Gastroesophageal sphincter (tissue), 3 donors: ENCODE measurements around the gene FAM168B.

Experiments used
- CTCF ChIP-seq, 4 experiments: fragments of 200-600 bp in 2 of 4; fragments of 450-650 bp in 2 of 4; sonication (generic) in 1 of 4; IDR thresholded peaks; one replicate each; pipeline ENCODE4 v1.5.1; 2017 to 2019; ENCODE audit warnings: antibody characterized with exemption in 4 of 4, mild to moderate bottlenecking in 2 of 4, moderate library complexity in 2 of 4
- EP300 ChIP-seq: sonication (generic); formaldehyde crosslinking; IDR thresholded peaks from one replicate; pipeline ENCODE4 v1.6.1; 2017; ENCODE audit warnings: antibody characterized with exemption, mild to moderate bottlenecking
- POLR2A ChIP-seq, 2 donors: fragments of 450-650 bp; IDR thresholded peaks; one replicate each; pipeline ENCODE4 v1.6.1; 2017; ENCODE audit warnings: antibody characterized with exemption in 2 of 2, mild to moderate bottlenecking in 2 of 2, moderate library complexity in 1 of 2
- POLR2AphosphoS5 ChIP-seq: sonication (generic); formaldehyde crosslinking; IDR thresholded peaks from one replicate; pipeline ENCODE4 v1.6.1; 2017; ENCODE audit warnings: antibody characterized with exemption

DNA sequence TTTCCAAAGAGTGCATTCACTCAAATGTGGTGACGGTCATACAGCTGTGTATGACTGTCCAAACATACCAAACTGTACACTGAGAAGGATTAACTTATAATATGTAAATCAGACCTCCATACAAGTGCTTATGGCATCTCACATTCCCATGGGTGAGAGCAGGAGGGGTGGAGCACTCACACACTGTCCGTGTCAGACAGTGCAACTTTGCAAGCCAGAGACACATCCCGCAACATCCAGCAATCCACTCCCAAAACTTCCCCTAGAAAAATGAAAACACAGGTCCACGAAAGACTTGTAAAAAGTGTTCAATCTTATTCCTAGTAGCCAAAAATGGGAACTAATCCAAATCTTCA, 36.4 kb downstream of the FAM168B start:
- no peak for TF ChIP-seq CTCF (IDR thresholded peaks at IDR 0.05)
- TF ChIP-seq POLR2A (IDR thresholded peaks at IDR 0.05) = no peak
- no peak for TF ChIP-seq POLR2AphosphoS5
- no peak for TF ChIP-seq EP300
